A549 (cell line): Measurements from ENCODE around the gene ARHGDIA. TPM values are rescaled to one million over a fixed set of nuclear protein-coding genes. Genes with fewer than 3 reads are reported as not detected.

ENCODE experiments used
- ATAC-seq, 2 experiments: fragments of 200-7000 bp in 1 of 2; fragments of >200 bp in 1 of 2; cut with Nextera tagmentation in 1 of 2; cut with Tn5 transposase in 1 of 2; 3 replicates each; pipeline versions ENCODE4 v1.8.0 to v1.9.1; 2018 to 2020; ENCODE audit warnings: mild to moderate bottlenecking in 1 of 2, moderate library complexity in 1 of 2
- CTCF ChIA-PET: fragments of 300-600 bp; sonication (Branson Sonifier 250); formaldehyde crosslinking; extraction: SDS; loops from one replicate; lab custom pipeline; 2021; ENCODE audit warnings: antibody characterized with exemption, inconsistent platforms; lab: Yijun Ruan, JAX
- POLR2A ChIA-PET: fragments of 350-600 bp; formaldehyde crosslinking; extraction: SDS; loops from one replicate; lab custom pipeline; 2021; ENCODE audit warnings: antibody characterized with exemption, inconsistent platforms; lab: Yijun Ruan, JAX
- DNase-seq, 2 experiments: peaks; one replicate each; pipeline versions ENCODE4 v3.0.0 to v3.0.0-alpha.2; 2011 to 2016; ENCODE audit warnings: low read depth in 1 of 2, low spot score in 1 of 2
- FAIRE-seq: peaks from 2 replicates; lab custom pipeline; 2011; peaks lifted over from hg19 to GRCh38; lab: Jason Lieb, UNC
- H3K27ac ChIP-seq, 2 experiments: fragments of >200 bp; sonication (Bioruptor Twin); formaldehyde crosslinking; 3 replicates each; pipeline ENCODE4 v1.5.1; 2016 to 2017
- H3K4me1 ChIP-seq: fragments of >200 bp; sonication (Bioruptor Twin); formaldehyde crosslinking; 3 replicates; pipeline ENCODE4 v1.6.1; 2016
- H3K4me2 ChIP-seq: fragments of >200 bp; sonication (Bioruptor Twin); formaldehyde crosslinking; 3 replicates; pipeline ENCODE4 v1.6.1; 2016
- H3K4me3 ChIP-seq: fragments of >200 bp; sonication (Bioruptor Twin); formaldehyde crosslinking; 3 replicates; pipeline ENCODE4 v1.5.1; 2016
- H3K9me3 ChIP-seq: fragments of >200 bp; sonication (Bioruptor Twin); formaldehyde crosslinking; 3 replicates; pipeline ENCODE4 v1.6.1; 2016
- ATOH8 ChIP-seq: fragments of 250-450 bp; sonication (Bioruptor Pico); IDR thresholded peaks from 2 replicates; pipeline ENCODE4 v1.5.0; 2020; ENCODE audit warnings: low read depth, mild to moderate bottlenecking, moderate library complexity
- BCL3 ChIP-seq: fragments of >200 bp; sonication (Bioruptor Twin); formaldehyde crosslinking; IDR thresholded peaks from 3 replicates; pipeline ENCODE4 v1.6.1; 2016
- CBX2 ChIP-seq: fragments of 200-600 bp; sonication (generic); IDR thresholded peaks from 2 replicates; pipeline ENCODE4 v1.6.1; 2016; ENCODE audit warnings: low read depth, mild to moderate bottlenecking, borderline replicate concordance
- CEBPB ChIP-seq, 2 experiments: fragments of >200 bp in 1 of 2; sonication (Bioruptor Twin) in 1 of 2; formaldehyde crosslinking in 1 of 2; IDR thresholded peaks; 2 replicates each; pipeline ENCODE4 v1.6.1; 2012 to 2016
- CHD4 ChIP-seq: fragments of 200-600 bp; sonication (generic); IDR thresholded peaks from 2 replicates; pipeline ENCODE4 v1.6.1; 2016; ENCODE audit warnings: antibody characterized with exemption, mild to moderate bottlenecking, borderline replicate concordance
- ELK1 ChIP-seq: fragments of 150-350 bp; IDR thresholded peaks from 2 replicates; pipeline ENCODE4 v1.6.1; 2014; ENCODE audit warnings: low read depth, mild to moderate bottlenecking, low read length
- EP300 ChIP-seq, 2 experiments: fragments of >200 bp; sonication (Bioruptor Twin); formaldehyde crosslinking; IDR thresholded peaks; 2 replicates in 1 of 2; 3 replicates in 1 of 2; pipeline ENCODE4 v1.6.1; 2016 to 2017
- ESRRA ChIP-seq: fragments of 150-350 bp; IDR thresholded peaks from 2 replicates; pipeline ENCODE4 v1.6.1; 2014; ENCODE audit warnings: mild to moderate bottlenecking, low read length, borderline replicate concordance
- FOXS1 ChIP-seq: fragments of 250-450 bp; sonication (Bioruptor Pico); IDR thresholded peaks from 2 replicates; pipeline ENCODE4 v1.5.0; 2020; ENCODE audit warnings: mild to moderate bottlenecking, moderate library complexity
- GATA3 ChIP-seq: IDR thresholded peaks from 2 replicates; pipeline ENCODE4 v1.6.1; 2012; ENCODE audit warnings: borderline replicate concordance
- HDAC2 ChIP-seq: fragments of 200-600 bp; sonication (generic); IDR thresholded peaks from 2 replicates; pipeline ENCODE4 v1.6.1; 2016
- HOXB13 ChIP-seq: fragments of 250-450 bp; sonication (Bioruptor Pico); IDR thresholded peaks from 2 replicates; pipeline ENCODE4 v1.5.0; 2020; ENCODE audit warnings: low read depth, mild to moderate bottlenecking, moderate library complexity
- HOXB5 ChIP-seq: fragments of 250-450 bp; sonication (Bioruptor Pico); IDR thresholded peaks from 2 replicates; pipeline ENCODE4 v1.5.0; 2020; ENCODE audit warnings: mild to moderate bottlenecking, moderate library complexity
- KDM1A ChIP-seq: fragments of 200-600 bp; sonication (generic); IDR thresholded peaks from 2 replicates; pipeline ENCODE4 v1.6.1; 2016; ENCODE audit warnings: low read depth, mild to moderate bottlenecking
- MAZ ChIP-seq: fragments of 150-350 bp; IDR thresholded peaks from 2 replicates; pipeline ENCODE4 v1.6.1; 2014; ENCODE audit warnings: antibody characterized with exemption, low read depth, low read length, borderline replicate concordance
- MYC ChIP-seq: IDR thresholded peaks from 2 replicates; pipeline ENCODE4 v1.6.1; 2012; ENCODE audit warnings: mild to moderate bottlenecking, inconsistent platforms, low read length, improper control_type of control experiment, borderline replicate concordance
- NR3C1 ChIP-seq: fragments of >200 bp; sonication (Bioruptor Twin); formaldehyde crosslinking; IDR thresholded peaks from 3 replicates; pipeline ENCODE4 v1.6.1; 2017
- PHF8 ChIP-seq: fragments of 200-600 bp; sonication (generic); IDR thresholded peaks from 2 replicates; pipeline ENCODE4 v1.6.1; 2016; ENCODE audit warnings: low read depth, mild to moderate bottlenecking, antibody characterized with exemption, moderate library complexity, borderline replicate concordance
- RNF2 ChIP-seq: fragments of 200-600 bp; sonication (generic); IDR thresholded peaks from 2 replicates; pipeline ENCODE4 v1.6.1; 2016; ENCODE audit warnings: low read depth, mild to moderate bottlenecking, antibody characterized with exemption, moderate library complexity, borderline replicate concordance
- SREBF2 ChIP-seq: fragments of 450-650 bp; IDR thresholded peaks from 2 replicates; pipeline ENCODE4 v1.6.1; 2014; ENCODE audit warnings: mild to moderate bottlenecking, moderate library complexity
- ZC3H11A ChIP-seq: fragments of 450-650 bp; IDR thresholded peaks from 2 replicates; pipeline ENCODE4 v1.6.1; 2014; ENCODE audit warnings: antibody characterized with exemption, mild to moderate bottlenecking
- ZNF302 ChIP-seq: fragments of 250-450 bp; sonication (Bioruptor Pico); IDR thresholded peaks from 2 replicates; pipeline ENCODE4 v1.9.0; 2021; ENCODE audit warnings: inconsistent platforms, mild to moderate bottlenecking, moderate library complexity
- ZSCAN20 ChIP-seq: fragments of 250-450 bp; sonication (Bioruptor Pico); IDR thresholded peaks from 2 replicates; pipeline ENCODE4 v1.8.0; 2022; ENCODE audit warnings: mild to moderate bottlenecking, moderate library complexity
- WGBS: methylation state at CpG from one replicate; pipeline ENCODE4 v1.1.6; 2017; ENCODE audit errors: missing lambda C conversion rate; 5-methylcytosine and 5-hydroxymethylcytosine counted together
- polyA plus RNA-seq, 4 experiments: library from polyadenylated mRNA; depleted of rRNA in 3 of 4; stranded (reverse); fragments of >200 nt; fragmentation: RNase III in 1 of 4; extraction: RNeasy Plus Mini Kit Qiagen cat#74134 plus additional on column Dnase treatment in 1 of 4; gene quantifications; 2 replicates in 3 of 4; 3 replicates in 1 of 4; pipeline ENCODE4 v1.2.3, GENCODE V29; 2011 to 2017
- TF ChIP-seq, protein P1 (sequence below): fragments of 450-650 bp; IDR thresholded peaks from 2 replicates; pipeline ENCODE4 v1.6.1; 2014; ENCODE audit warnings: antibody characterized with exemption
- TF ChIP-seq, protein P2 (sequence below): fragments of 200-600 bp; sonication (generic); IDR thresholded peaks from 2 replicates; pipeline ENCODE4 v1.6.1; 2016; ENCODE audit warnings: antibody characterized with exemption, mild to moderate bottlenecking, moderate library complexity

The ARHGDIA gene
- polyA plus RNA-seq, 2 of the 4 experiments (the other 2 are of a cell fraction): 64.0 to 503 TPM

DNA sequence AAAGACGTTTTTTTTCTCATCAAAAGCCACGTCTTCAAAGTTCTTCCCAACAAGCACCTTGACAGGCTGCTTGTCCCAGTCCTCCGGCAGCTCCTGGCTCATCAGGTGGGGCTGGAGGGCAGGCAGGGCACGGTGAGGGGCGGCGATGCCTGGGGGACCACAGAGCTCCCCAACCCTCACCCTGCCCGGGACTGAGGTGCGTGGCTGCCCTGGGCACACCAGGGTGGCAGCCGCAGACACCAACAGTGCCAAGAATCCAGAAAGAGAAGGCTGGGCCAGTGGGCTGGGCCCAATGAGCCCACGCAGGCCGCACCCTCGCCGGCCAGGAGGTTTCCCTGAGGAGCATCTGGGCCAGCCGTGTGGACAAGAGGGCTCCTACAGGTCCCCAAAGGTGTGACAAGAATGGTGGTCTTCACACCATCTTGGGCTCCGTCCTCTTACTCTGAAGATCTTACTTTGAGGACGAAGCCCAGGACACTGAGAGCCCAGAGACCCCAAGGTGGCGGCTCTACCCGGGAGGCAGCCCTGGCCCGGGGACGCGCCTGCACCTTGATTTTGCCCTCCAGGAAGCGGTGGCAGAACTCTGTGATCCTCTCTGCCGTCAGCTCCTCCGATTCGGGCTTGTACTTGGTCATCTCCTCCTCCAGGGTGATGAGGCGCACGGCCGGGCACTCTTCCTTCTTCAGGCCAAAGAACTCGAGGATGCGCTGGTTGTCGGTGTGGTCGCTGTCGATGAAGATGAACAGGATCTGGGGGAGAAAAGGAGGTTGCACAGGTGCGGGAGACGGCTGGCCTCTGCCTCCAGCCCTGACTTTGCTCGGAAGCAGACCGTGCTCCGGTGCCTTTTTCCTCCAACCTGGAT lies 25.0 kb downstream of the ARHGDIA start:
- no peaks in the 10 kb centered on the region for H3K4me1 ChIP-seq
- 93% methylated on average over 38 of the region's 38 CpGs for WGBS
- H3K4me3 ChIP-seq: no peak overlapping the region
- TF ChIP-seq MYC: no peak
- no peak for TF ChIP-seq NR3C1
- no peak for TF ChIP-seq CHD4
- TF ChIP-seq CBX2: no peak
- TF ChIP-seq ZC3H11A: no peak
- no peak for TF ChIP-seq HOXB13 (CRISPR knock-in tag)
- no peak for TF ChIP-seq PHF8
- no peak for TF ChIP-seq ESRRA
- no peak for TF ChIP-seq FOXS1 (CRISPR knock-in tag)
- no peak for TF ChIP-seq ZNF302 (CRISPR knock-in tag)
- ATAC-seq (no peak), DNase-seq (no peak), FAIRE-seq (no peak)
- ChIA-PET POLR2A (interaction anchor here (0.8 to 2.1 kb wide), 3 partner anchors 9 to 13 kb away, joined by 3 to 7 read pairs (median 5); partner anchors contain the start of gene MCRIP1), CTCF (interaction anchor here (1.0 to 12.1 kb wide), 2 partner anchors 24 to 113 kb away, joined by 5 to 96 read pairs; no protein-coding TSS in a partner anchor)
- H3K9me3 ChIP-seq: no peaks in the 10 kb centered on the region
- H3K4me2 ChIP-seq: no peak overlapping the region
- no peak overlapping the region for H3K27ac ChIP-seq

DNA sequence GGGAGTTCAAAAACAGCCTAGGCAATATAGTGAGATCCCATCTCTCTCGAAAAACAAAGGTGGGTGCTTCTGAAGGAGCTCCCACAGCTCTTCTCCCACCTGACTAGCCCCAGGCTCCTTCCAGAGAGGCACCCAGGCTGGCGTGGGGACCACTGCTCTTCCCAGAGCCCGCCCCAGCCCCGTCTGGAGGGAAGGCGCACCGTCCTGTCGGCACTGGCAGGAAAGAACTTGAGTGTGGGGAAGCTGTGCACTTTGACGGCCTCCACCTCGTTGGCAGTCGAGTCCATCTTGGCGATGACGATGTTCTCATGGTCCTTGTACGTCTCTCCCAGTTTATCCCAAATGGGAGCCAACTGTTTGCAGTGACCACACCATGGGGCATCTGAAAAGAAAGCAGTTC lies 25.8 kb downstream of the ARHGDIA start:
- TF ChIP-seq, protein P1, sequence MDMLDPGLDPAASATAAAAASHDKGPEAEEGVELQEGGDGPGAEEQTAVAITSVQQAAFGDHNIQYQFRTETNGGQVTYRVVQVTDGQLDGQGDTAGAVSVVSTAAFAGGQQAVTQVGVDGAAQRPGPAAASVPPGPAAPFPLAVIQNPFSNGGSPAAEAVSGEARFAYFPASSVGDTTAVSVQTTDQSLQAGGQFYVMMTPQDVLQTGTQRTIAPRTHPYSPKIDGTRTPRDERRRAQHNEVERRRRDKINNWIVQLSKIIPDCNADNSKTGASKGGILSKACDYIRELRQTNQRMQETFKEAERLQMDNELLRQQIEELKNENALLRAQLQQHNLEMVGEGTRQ: no peak
- TF ChIP-seq ZSCAN20 (CRISPR knock-in tag) (no peak), ELK1 (no peak), KDM1A (no peak), SREBF2 (no peak), ESRRA (no peak), ATOH8 (CRISPR knock-in tag) (no peak), EP300 (IDR thresholded peaks at IDR 0.05) (no peak), HOXB5 (CRISPR knock-in tag) (no peak), BCL3 (no peak), GATA3 (no peak), CEBPB (IDR thresholded peaks at IDR 0.05) (no peak), RNF2 (no peak), MAZ (no peak), HDAC2 (no peak)
- TF ChIP-seq, protein P2, sequence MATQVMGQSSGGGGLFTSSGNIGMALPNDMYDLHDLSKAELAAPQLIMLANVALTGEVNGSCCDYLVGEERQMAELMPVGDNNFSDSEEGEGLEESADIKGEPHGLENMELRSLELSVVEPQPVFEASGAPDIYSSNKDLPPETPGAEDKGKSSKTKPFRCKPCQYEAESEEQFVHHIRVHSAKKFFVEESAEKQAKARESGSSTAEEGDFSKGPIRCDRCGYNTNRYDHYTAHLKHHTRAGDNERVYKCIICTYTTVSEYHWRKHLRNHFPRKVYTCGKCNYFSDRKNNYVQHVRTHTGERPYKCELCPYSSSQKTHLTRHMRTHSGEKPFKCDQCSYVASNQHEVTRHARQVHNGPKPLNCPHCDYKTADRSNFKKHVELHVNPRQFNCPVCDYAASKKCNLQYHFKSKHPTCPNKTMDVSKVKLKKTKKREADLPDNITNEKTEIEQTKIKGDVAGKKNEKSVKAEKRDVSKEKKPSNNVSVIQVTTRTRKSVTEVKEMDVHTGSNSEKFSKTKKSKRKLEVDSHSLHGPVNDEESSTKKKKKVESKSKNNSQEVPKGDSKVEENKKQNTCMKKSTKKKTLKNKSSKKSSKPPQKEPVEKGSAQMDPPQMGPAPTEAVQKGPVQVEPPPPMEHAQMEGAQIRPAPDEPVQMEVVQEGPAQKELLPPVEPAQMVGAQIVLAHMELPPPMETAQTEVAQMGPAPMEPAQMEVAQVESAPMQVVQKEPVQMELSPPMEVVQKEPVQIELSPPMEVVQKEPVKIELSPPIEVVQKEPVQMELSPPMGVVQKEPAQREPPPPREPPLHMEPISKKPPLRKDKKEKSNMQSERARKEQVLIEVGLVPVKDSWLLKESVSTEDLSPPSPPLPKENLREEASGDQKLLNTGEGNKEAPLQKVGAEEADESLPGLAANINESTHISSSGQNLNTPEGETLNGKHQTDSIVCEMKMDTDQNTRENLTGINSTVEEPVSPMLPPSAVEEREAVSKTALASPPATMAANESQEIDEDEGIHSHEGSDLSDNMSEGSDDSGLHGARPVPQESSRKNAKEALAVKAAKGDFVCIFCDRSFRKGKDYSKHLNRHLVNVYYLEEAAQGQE: no peak

More for the DNA sequence above, 25.8 kb downstream of the ARHGDIA start:
- CTCF ChIA-PET: interaction anchor here (1.0 to 12.1 kb wide), 3 partner anchors 7 to 112 kb away, joined by 4 to 96 read pairs (median 5); no protein-coding TSS in a partner anchor
- ATAC-seq (no peak), DNase-seq (no peak), FAIRE-seq (no peak)
- no peaks in the 10 kb centered on the region for H3K4me1 ChIP-seq
- H3K27ac ChIP-seq: no peak overlapping the region
- 90% methylated on average over 13 of the region's 13 CpGs for WGBS
- no peak overlapping the region for H3K4me3 ChIP-seq
- no peak overlapping the region for H3K4me2 ChIP-seq
- POLR2A ChIA-PET: interaction anchor here (0.8 to 2.1 kb wide), 3 partner anchors 9 to 12 kb away, joined by 3 to 7 read pairs (median 5); partner anchors contain the start of gene MCRIP1
- no peaks in the 10 kb centered on the region for H3K9me3 ChIP-seq
